Muscle layer of colon (tissue), 2 donors: Measurements from ENCODE around the gene C11orf54.
"Not testable (repeated sequence)": the region's sequence is repeated elsewhere in the genome, so short reads cannot be mapped to it uniquely, and the experiment has no call there.

Experiments used
- H3K27ac ChIP-seq: one replicate; pipeline ENCODE4 v1.7.0; 2013; ENCODE audit warnings: low read depth, mild to moderate bottlenecking, low read length, moderate library complexity
- H3K27me3 ChIP-seq, 2 donors: one replicate each; pipeline ENCODE4 v1.7.0; 2013; ENCODE audit warnings: low read length in 2 of 2, mild to moderate bottlenecking in 2 of 2; ENCODE audit not compliant: insufficient read depth in 2 of 2, control insufficient read depth in 1 of 2
- H3K36me3 ChIP-seq: one replicate; pipeline ENCODE4 v1.7.0; 2013; ENCODE audit warnings: mild to moderate bottlenecking, low read length; ENCODE audit not compliant: insufficient read depth
- H3K4me1 ChIP-seq: one replicate; pipeline ENCODE4 v1.7.0; 2013; ENCODE audit warnings: mild to moderate bottlenecking, low read length; ENCODE audit not compliant: insufficient read depth
- H3K4me3 ChIP-seq, 2 donors: one replicate each; pipeline ENCODE4 v1.7.0; 2013; ENCODE audit warnings: low read length in 2 of 2, low read depth in 1 of 2, mild to moderate bottlenecking in 1 of 2, moderate library complexity in 1 of 2
- H3K9ac ChIP-seq: one replicate; pipeline ENCODE4 v1.7.0; 2013; ENCODE audit warnings: low read length
- H3K9me3 ChIP-seq: one replicate; pipeline ENCODE4 v1.7.0; 2013; ENCODE audit warnings: mild to moderate bottlenecking, low read length
- donor health status: abdominal sarcoma.
- donor health status: Adenocarcinoma of cecum.

C11orf54 gene

GRCh38 chr11:93747122-93747521 is 5.7 kb downstream of the C11orf54 start:
- Histone ChIP-seq H3K27ac (no peak overlapping the region), H3K4me3 (no peak overlapping the region), H3K4me1 (peaks cover 7% of the 10 kb centered on the region), H3K27me3 (no peaks in the 10 kb centered on the region), H3K9ac (no peak overlapping the region), H3K36me3 (peaks cover 14% of the 10 kb centered on the region), H3K9me3 (no peaks in the 10 kb centered on the region)

GRCh38 chr11:93751001-93751400 is 9.5 kb downstream of the C11orf54 start:
- H3K4me1 ChIP-seq: no peaks in the 10 kb centered on the region
- H3K27me3 ChIP-seq: no peaks in the 10 kb centered on the region
- no peak overlapping the region for H3K27ac ChIP-seq
- H3K36me3 ChIP-seq: peaks cover 21% of the 10 kb centered on the region
- H3K9ac ChIP-seq: no peak overlapping the region
- no peak overlapping the region for H3K4me3 ChIP-seq
- no peaks in the 10 kb centered on the region for H3K9me3 ChIP-seq

DNA sequence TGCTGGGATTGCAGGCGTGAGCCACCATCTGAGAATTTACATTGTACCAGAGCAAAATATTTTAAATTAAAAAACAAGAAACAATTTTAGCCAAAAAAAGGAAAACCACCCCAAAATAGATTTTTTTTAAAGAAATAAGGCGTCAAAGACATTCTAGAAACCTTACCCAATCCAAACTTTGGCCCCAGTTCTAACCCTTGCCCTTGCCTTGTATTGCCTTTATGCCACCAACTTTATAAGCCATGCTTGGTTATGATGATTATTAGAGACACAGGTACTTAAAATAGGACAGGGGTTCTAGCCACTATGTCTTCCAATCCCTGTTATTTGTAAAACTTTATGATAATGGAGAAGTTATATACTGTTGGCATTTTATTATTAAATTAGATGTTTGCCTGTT is 11.8 kb downstream of the C11orf54 start:
- Histone ChIP-seq H3K4me1 (no peaks in the 10 kb centered on the region), H3K9me3 (no peaks in the 10 kb centered on the region), H3K27me3 (no peaks in the 10 kb centered on the region), H3K27ac (no peak overlapping the region), H3K4me3 (no peak overlapping the region), H3K9ac (no peak overlapping the region), H3K36me3 (peaks cover 35% of the 10 kb centered on the region)

- Histone ChIP-seq H3K27ac (no peak overlapping the region), H3K4me1 (no peaks in the 10 kb centered on the region), H3K9me3 (no peaks in the 10 kb centered on the region), H3K36me3 (peaks cover 36% of the 10 kb centered on the region), H3K27me3 (no peaks in the 10 kb centered on the region), H3K4me3 (no peak overlapping the region), H3K9ac (no peak overlapping the region)
Observed at GRCh38 chr11:93756748-93757147, 15.3 kb downstream of the C11orf54 start.

- H3K27me3 ChIP-seq: no peaks in the 10 kb centered on the region
- no peaks in the 10 kb centered on the region for H3K4me1 ChIP-seq
- peaks cover 38% of the 10 kb centered on the region for H3K36me3 ChIP-seq
- H3K27ac ChIP-seq: no peak overlapping the region
- no peak overlapping the region for H3K4me3 ChIP-seq
- no peaks in the 10 kb centered on the region for H3K9me3 ChIP-seq
- no peak overlapping the region for H3K9ac ChIP-seq
Observed at GRCh38 chr11:93757301-93757700, 15.8 kb downstream of the C11orf54 start.

GRCh38 chr11:93757924-93758865 is 16.7 kb downstream of the C11orf54 start:
- no peaks in the 10 kb centered on the region for H3K9me3 ChIP-seq
- no peak overlapping the region for H3K27ac ChIP-seq
- H3K36me3 ChIP-seq: peaks cover 42% of the 10 kb centered on the region
- no peaks in the 10 kb centered on the region for H3K4me1 ChIP-seq
- H3K4me3 ChIP-seq: no peak overlapping the region
- no peak overlapping the region for H3K9ac ChIP-seq
- H3K27me3 ChIP-seq: no peaks in the 10 kb centered on the region

DNA sequence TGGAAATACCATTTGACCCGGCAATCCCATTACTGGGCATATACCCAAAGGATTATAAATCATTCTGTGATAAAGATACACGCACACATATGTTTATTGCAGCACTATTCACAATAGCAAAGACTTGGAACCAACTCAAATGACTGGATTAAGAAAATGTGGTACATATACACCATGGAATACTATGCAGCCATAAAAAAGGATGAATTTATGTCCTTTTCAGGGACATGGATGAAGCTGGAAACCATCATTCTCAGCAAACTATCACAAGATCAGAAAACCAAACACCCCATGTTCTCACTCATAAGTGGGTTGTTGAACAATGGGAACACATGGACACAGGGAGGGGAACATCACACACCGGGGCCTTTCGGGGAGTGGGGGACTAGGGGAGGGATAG is 17.7 kb downstream of the C11orf54 start:
- peaks cover 41% of the 10 kb centered on the region for H3K36me3 ChIP-seq
- H3K4me3 ChIP-seq, H3K27me3 ChIP-seq, H3K4me1 ChIP-seq, H3K27ac ChIP-seq, H3K9me3 ChIP-seq, H3K9ac ChIP-seq: not testable (repeated sequence)

GRCh38 chr11:93761910-93762309 is 20.4 kb downstream of the C11orf54 start:
- Histone ChIP-seq H3K27ac (no peak overlapping the region), H3K36me3 (peaks cover 39% of the 10 kb centered on the region), H3K9ac (no peak overlapping the region)

DNA sequence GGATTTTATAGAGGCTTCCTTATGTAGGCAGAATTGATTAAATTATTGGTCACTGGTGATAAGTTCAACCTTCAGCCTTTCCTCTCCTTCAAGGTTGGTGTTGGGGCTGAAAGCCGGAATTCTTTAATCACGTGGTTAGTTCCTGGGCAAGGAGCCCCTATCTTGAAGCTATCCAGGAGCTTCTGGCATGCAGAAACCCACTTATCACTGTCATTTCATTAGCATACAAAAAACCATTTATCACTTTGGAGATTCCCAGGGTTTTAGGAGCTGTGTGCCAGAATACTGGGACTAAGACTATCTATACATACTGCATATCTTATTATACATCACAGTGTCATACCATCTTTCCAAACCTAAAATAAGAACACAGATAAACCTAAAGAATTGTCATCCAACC is 24.1 kb downstream of the C11orf54 start:
- no peak overlapping the region for H3K9ac ChIP-seq

More at GRCh38 chr11:93761910-93762309, 20.4 kb downstream of the C11orf54 start:
- Histone ChIP-seq H3K4me3 (no peak overlapping the region), H3K9me3 (no peaks in the 10 kb centered on the region), H3K27me3 (no peaks in the 10 kb centered on the region), H3K4me1 (peaks cover 4% of the 10 kb centered on the region)

GRCh38 chr11:93766504-93766903 is 25.0 kb downstream of the C11orf54 start:
- no peak overlapping the region for H3K9ac ChIP-seq

More for the DNA sequence above, 24.1 kb downstream of the C11orf54 start:
- no peaks in the 10 kb centered on the region for H3K27me3 ChIP-seq
- no peak overlapping the region for H3K4me3 ChIP-seq
- peaks cover 4% of the 10 kb centered on the region for H3K4me1 ChIP-seq
- H3K27ac ChIP-seq: no peak overlapping the region
- no peaks in the 10 kb centered on the region for H3K9me3 ChIP-seq
- H3K36me3 ChIP-seq: peaks cover 18% of the 10 kb centered on the region

DNA sequence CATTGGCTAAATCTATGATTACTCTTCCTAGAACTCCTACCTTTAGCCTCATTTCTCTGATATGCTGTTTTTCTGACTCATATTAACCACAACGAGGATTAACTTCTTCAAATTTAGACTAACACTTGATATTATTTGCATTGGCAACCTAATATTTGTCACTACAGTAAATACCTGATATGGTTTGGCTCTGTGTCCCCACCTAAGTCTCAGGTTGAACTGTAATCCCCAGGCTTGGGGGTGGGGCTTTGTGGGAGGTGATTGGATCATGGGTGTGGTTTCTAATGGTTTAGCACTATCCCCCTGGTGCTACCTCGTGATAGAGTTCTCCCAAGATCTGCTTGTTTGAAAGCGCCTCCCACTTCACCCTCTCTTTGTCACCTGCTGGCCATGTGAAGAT is 25.5 kb downstream of the C11orf54 start:
- peaks cover 17% of the 10 kb centered on the region for H3K36me3 ChIP-seq
- H3K9me3 ChIP-seq: no peaks in the 10 kb centered on the region
- no peaks in the 10 kb centered on the region for H3K27me3 ChIP-seq
- no peak overlapping the region for H3K9ac ChIP-seq
- H3K27ac ChIP-seq: no peak overlapping the region
- H3K4me3 ChIP-seq: no peak overlapping the region
- H3K4me1 ChIP-seq: peaks cover 4% of the 10 kb centered on the region

More at GRCh38 chr11:93766504-93766903, 25.0 kb downstream of the C11orf54 start:
- Histone ChIP-seq H3K36me3 (peaks cover 17% of the 10 kb centered on the region), H3K27me3 (no peaks in the 10 kb centered on the region), H3K4me1 (peaks cover 4% of the 10 kb centered on the region), H3K4me3 (no peak overlapping the region), H3K9me3 (no peaks in the 10 kb centered on the region), H3K27ac (no peak overlapping the region)

- Histone ChIP-seq H3K4me3 (no peak overlapping the region), H3K9ac (no peak overlapping the region), H3K36me3 (no peaks in the 10 kb centered on the region), H3K27me3 (no peaks in the 10 kb centered on the region), H3K9me3 (no peaks in the 10 kb centered on the region), H3K4me1 (peaks cover 4% of the 10 kb centered on the region), H3K27ac (no peak overlapping the region)
Observed at GRCh38 chr11:93770160-93770559, 28.7 kb downstream of the C11orf54 start.
